Fibroblast of the aortic adventitia (primary cell): ENCODE data around the gene GRB7. TPM values are rescaled to one million over a fixed set of nuclear protein-coding genes. Genes with fewer than 3 reads are reported as not detected.

ENCODE experiments used
- DNase-seq: peaks from one replicate; pipeline ENCODE4 v3.0.0-alpha.2; 2010; ENCODE audit warnings: low read depth
- H3K4me3 ChIP-seq: 2 replicates; pipeline ENCODE4 v1.5.1; 2011; ENCODE audit warnings: low read depth, mild to moderate bottlenecking, control low read depth, low read length, moderate library complexity
- CTCF ChIP-seq: IDR thresholded peaks from 2 replicates; pipeline ENCODE4 v1.5.1; 2011; ENCODE audit warnings: mild to moderate bottlenecking, low read length, control low read depth, inconsistent platforms; ENCODE audit not compliant: insufficient read depth
- small RNA-seq: library from RNA; depleted of rRNA; stranded (forward); fragments of <200 nt; gene quantifications from one replicate; pipeline ENCODE3, GENCODE V24; 2012
- total RNA-seq: library from RNA; depleted of rRNA; stranded (reverse); fragments of >200 nt; gene quantifications from 2 replicates; pipeline ENCODE4 v1.2.3, GENCODE V29; 2012; ENCODE audit warnings: low replicate concordance

GRB7 gene
- total RNA-seq, 1 donor = 1.7 TPM

- H3K4me3 ChIP-seq = no peak overlapping the region
- no peak for DNase-seq
- TF ChIP-seq CTCF = no peak
Measured at GRCh38 chr17:39794249-39794970, 56.7 kb downstream of the GRB7 start.

Small RNAs within 50 kb of the gene (small RNA-seq; reads per million reads assigned to genes)
- not detected for gene MIR4728

Other genes starting within 250 kb of the GRB7 start
- gene NEUROD2, start 130.0 kb upstream of the GRB7 start, total RNA-seq = not detected in 2 replicates
- 4.1 and 9.0 TPM in 2 replicates for gene PPP1R1B, start 111.0 kb upstream of the GRB7 start, total RNA-seq
- gene STARD3, start 100.8 kb upstream of the GRB7 start, total RNA-seq = 18.6 and 20.8 TPM in 2 replicates
- 0.36 and 0.49 TPM in 2 replicates for gene TCAP, start 72.6 kb upstream of the GRB7 start, total RNA-seq
- not detected in 2 replicates for gene PNMT, start 69.5 kb upstream of the GRB7 start, total RNA-seq
- 9.7 and 11.1 TPM in 2 replicates for gene PGAP3, start 49.9 kb upstream of the GRB7 start, total RNA-seq
- 37.4 and 67.0 TPM in 2 replicates for gene ERBB2, start 37.9 kb upstream of the GRB7 start, total RNA-seq
- gene MIEN1, start 7.4 kb upstream of the GRB7 start, total RNA-seq = 33.1 and 76.0 TPM in 2 replicates
- not detected in 2 replicates for gene IKZF3, start 126.4 kb downstream of the GRB7 start, total RNA-seq
- not detected in 2 replicates for gene ZPBP2, start 130.3 kb downstream of the GRB7 start, total RNA-seq
- 3.5 and 39.4 TPM in 2 replicates for gene GSDMB, start 180.7 kb downstream of the GRB7 start, total RNA-seq
- gene ORMDL3, start 189.7 kb downstream of the GRB7 start, total RNA-seq = 46.9 and 71.7 TPM in 2 replicates
- not detected in 2 replicates for gene LRRC3C, start 189.8 kb downstream of the GRB7 start, total RNA-seq
- not detected in 2 replicates for gene GSDMA, start 225.1 kb downstream of the GRB7 start, total RNA-seq
- 41.9 and 73.5 TPM in 2 replicates for gene PSMD3, start 242.9 kb downstream of the GRB7 start, total RNA-seq